AG09319 (cell line): ENCODE results near the gene BAZ1B.
"Not testable (repeated sequence)": the region's sequence is repeated elsewhere in the genome, so short reads cannot be mapped to it uniquely, and the experiment has no call there.

ENCODE experiments used
- DNase-seq: peaks from one replicate; pipeline ENCODE4 v3.0.0-alpha.2; 2010; ENCODE audit warnings: low read depth; ENCODE audit errors: extremely low read depth
- TF ChIP-seq, protein P1 (sequence below): IDR thresholded peaks from 2 replicates; pipeline ENCODE4 v1.5.1; 2011; ENCODE audit warnings: low read depth, mild to moderate bottlenecking, inconsistent platforms, low read length, moderate library complexity

BAZ1B gene

GRCh38 chr7:73507556-73507955 is 14.5 kb downstream of the BAZ1B start:
- no peak for DNase-seq
- TF ChIP-seq, protein P1, sequence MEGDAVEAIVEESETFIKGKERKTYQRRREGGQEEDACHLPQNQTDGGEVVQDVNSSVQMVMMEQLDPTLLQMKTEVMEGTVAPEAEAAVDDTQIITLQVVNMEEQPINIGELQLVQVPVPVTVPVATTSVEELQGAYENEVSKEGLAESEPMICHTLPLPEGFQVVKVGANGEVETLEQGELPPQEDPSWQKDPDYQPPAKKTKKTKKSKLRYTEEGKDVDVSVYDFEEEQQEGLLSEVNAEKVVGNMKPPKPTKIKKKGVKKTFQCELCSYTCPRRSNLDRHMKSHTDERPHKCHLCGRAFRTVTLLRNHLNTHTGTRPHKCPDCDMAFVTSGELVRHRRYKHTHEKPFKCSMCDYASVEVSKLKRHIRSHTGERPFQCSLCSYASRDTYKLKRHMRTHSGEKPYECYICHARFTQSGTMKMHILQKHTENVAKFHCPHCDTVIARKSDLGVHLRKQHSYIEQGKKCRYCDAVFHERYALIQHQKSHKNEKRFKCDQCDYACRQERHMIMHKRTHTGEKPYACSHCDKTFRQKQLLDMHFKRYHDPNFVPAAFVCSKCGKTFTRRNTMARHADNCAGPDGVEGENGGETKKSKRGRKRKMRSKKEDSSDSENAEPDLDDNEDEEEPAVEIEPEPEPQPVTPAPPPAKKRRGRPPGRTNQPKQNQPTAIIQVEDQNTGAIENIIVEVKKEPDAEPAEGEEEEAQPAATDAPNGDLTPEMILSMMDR = no peak

DNA sequence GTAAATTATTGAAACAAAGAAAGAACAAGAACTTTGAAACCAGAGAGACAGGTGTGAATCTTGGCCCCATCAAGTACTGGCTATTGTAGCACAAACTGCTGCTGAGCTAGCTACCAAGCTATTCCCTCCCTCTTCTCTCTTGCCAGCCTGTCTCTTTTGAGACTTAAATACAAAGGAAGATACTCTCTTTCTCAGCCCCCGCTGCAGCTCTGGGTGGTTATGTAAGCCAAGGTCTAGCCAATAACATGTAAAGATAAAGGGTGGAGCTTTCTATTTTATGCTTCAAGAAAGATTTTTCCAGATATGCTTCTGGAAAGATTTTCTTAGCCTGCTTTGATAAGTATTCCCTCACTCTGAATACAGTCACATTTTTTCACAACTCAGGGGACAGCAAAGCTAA is 17.2 kb downstream of the BAZ1B start:
- TF ChIP-seq, protein P1 = no peak
- DNase-seq = no peak

- TF ChIP-seq, protein P1 = no peak
- DNase-seq = no peak
Measured at GRCh38 chr7:73504017-73504416, 18.1 kb downstream of the BAZ1B start.

DNA sequence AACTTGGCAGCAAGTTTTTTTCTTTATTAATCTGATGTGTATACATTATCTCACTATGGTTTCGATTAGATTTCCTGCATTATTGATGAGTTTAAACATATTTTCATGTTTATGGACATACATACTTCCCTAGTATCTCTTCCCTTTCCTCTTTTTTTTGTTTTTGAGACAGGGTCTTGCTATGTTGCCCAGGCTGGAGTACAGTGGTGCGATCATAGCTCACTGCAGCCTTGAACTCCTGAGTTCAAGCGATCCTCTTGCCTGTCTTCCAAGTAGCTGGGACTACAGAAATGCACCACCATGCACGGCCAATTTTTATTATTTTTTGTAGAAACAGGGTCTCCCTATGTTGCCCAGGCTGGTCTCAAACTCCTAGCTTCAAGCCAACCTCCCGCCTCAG is 18.9 kb downstream of the BAZ1B start:
- TF ChIP-seq, protein P1 = no peak
- no peak for DNase-seq

GRCh38 chr7:73496626-73497025 is 25.5 kb downstream of the BAZ1B start:
- no peak for DNase-seq
- TF ChIP-seq, protein P1 = no peak

DNA sequence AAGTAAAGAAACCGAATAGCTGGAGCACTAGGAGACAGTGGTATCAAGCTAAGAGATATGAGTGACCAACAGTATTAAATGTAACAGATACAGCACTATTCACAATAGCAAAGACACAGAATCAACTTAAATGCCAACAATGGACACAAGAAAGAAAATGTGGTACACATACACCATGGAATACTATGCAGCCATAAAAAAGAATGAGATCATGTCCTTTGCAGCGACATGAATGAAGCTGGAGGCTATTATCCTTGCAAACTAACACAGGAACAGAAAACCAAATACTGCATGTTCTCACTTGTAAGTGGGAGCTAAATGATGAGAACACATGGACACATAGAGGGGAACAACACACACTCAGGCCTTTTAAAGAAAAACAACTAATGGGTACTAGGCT is 26.6 kb downstream of the BAZ1B start:
- not testable (repeated sequence) for DNase-seq

- TF ChIP-seq, protein P1 = no peak
Measured at GRCh38 chr7:73489976-73490375, 32.1 kb downstream of the BAZ1B start.

DNA sequence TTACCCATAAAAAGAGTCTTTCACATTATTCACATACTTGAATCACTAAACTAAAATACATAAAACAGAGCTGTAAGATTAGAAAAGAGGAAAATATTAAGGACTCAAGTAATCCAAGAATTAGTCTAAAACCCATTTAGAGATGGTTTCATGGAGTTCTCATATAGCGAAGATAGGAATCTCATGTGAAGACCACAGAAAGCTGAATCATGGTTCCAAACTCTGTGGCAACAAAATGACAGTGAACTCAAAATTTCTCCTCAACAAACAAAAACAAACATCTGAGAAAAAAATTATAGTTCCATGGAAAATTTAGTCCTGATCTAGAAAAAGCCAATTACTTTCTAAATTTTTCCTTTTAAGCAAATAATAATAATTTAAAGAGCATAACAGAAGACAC is 34.6 kb downstream of the BAZ1B start:
- no peak for DNase-seq
- TF ChIP-seq, protein P1 = no peak

More at GRCh38 chr7:73489976-73490375, 32.1 kb downstream of the BAZ1B start:
- DNase-seq = no peak
